GM23338 (cell line): Measurements from ENCODE around the gene DAD1.

Source experiments
- CREB1 ChIP-seq: fragments of 250-450 bp; sonication (Bioruptor Pico); IDR thresholded peaks from 2 replicates; pipeline ENCODE4 v1.5.0; 2020; ENCODE audit warnings: low read depth, mild to moderate bottlenecking, moderate library complexity
- EZH2 ChIP-seq: fragments of 200-600 bp; sonication (generic); IDR thresholded peaks from one replicate; pipeline ENCODE4 v1.8.0; 2017; ENCODE audit warnings: antibody characterized with exemption, mild to moderate bottlenecking, low read depth; ENCODE audit not compliant: unreplicated experiment
- EZH2phosphoT487 ChIP-seq: fragments of 200-600 bp; sonication (generic); IDR thresholded peaks from one replicate; pipeline ENCODE4 v1.8.1; 2018; ENCODE audit warnings: antibody characterized with exemption; ENCODE audit not compliant: unreplicated experiment
- JUNB ChIP-seq: IDR thresholded peaks from one replicate; pipeline ENCODE4 v1.6.1; 2016; ENCODE audit warnings: antibody characterized with exemption; ENCODE audit not compliant: unreplicated experiment
- NANOG ChIP-seq: IDR thresholded peaks from 2 replicates; pipeline ENCODE4 v1.6.1; 2016; ENCODE audit warnings: antibody characterized with exemption, borderline replicate concordance
- POLR2AphosphoS5 ChIP-seq: IDR thresholded peaks from 2 replicates; pipeline ENCODE4 v1.6.1; 2016; ENCODE audit warnings: antibody characterized with exemption, low read depth
- STAT1 ChIP-seq: IDR thresholded peaks from one replicate; pipeline ENCODE4 v1.6.1; 2016; ENCODE audit warnings: antibody characterized with exemption; ENCODE audit not compliant: unreplicated experiment
- ZNF114 ChIP-seq: fragments of 250-450 bp; sonication (Bioruptor Pico); IDR thresholded peaks from 2 replicates; pipeline ENCODE4 v1.5.0; 2020; ENCODE audit warnings: mild to moderate bottlenecking, moderate library complexity
- ZNF331 ChIP-seq: fragments of 250-450 bp; sonication (Bioruptor Pico); IDR thresholded peaks from 2 replicates; pipeline ENCODE4 v1.5.0; 2020; ENCODE audit warnings: low read depth, mild to moderate bottlenecking, moderate library complexity
- TF ChIP-seq, protein P1 (sequence below), 2 experiments: fragments of 200-600 bp in 1 of 2; sonication (generic) in 1 of 2; conservative IDR thresholded peaks; 2 replicates each; pipeline versions ENCODE4 v1.5.1 to v1.6.1; 2016 to 2017; ENCODE audit warnings: antibody characterized with exemption in 2 of 2, low read depth in 2 of 2, mild to moderate bottlenecking in 2 of 2, moderate library complexity in 1 of 2
- TF ChIP-seq, protein P2 (sequence below): IDR thresholded peaks from 2 replicates; pipeline ENCODE4 v1.6.1; 2016; ENCODE audit warnings: antibody characterized with exemption
- TF ChIP-seq, protein P3 (sequence below): IDR thresholded peaks from one replicate; pipeline ENCODE4 v1.6.1; 2018; ENCODE audit warnings: antibody characterized with exemption; ENCODE audit not compliant: unreplicated experiment
- TF ChIP-seq, protein P4 (sequence below): fragments of 250-450 bp; sonication (Bioruptor Pico); IDR thresholded peaks from 2 replicates; pipeline ENCODE4 v1.5.0; 2020; ENCODE audit warnings: mild to moderate bottlenecking, moderate library complexity

DNA sequence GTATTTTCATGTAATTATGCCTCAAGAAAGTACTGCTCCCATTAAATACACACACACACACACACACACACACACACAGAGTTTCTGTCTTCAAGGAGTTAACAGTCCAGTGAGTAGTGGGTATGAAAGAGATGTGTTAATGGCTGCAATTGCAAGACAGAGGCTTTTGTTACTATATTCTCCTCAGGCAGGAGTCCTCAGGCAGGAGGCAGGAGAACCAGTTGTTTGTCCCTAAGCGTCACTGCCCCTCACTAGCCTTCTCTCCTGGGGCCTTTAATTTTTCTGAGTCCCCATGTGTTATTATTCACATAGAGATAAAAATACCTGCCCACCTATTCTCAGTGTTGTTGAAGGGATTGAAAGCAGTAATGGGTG is 31.2 kb downstream of the DAD1 start:
- TF ChIP-seq, protein P1, sequence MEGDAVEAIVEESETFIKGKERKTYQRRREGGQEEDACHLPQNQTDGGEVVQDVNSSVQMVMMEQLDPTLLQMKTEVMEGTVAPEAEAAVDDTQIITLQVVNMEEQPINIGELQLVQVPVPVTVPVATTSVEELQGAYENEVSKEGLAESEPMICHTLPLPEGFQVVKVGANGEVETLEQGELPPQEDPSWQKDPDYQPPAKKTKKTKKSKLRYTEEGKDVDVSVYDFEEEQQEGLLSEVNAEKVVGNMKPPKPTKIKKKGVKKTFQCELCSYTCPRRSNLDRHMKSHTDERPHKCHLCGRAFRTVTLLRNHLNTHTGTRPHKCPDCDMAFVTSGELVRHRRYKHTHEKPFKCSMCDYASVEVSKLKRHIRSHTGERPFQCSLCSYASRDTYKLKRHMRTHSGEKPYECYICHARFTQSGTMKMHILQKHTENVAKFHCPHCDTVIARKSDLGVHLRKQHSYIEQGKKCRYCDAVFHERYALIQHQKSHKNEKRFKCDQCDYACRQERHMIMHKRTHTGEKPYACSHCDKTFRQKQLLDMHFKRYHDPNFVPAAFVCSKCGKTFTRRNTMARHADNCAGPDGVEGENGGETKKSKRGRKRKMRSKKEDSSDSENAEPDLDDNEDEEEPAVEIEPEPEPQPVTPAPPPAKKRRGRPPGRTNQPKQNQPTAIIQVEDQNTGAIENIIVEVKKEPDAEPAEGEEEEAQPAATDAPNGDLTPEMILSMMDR (conservative IDR thresholded peaks at IDR 0.05; ENCODE audit: low read depth in 2 of 2): no peak
- TF ChIP-seq EZH2 (no peak), JUNB (no peak), POLR2AphosphoS5 (no peak), CREB1 (CRISPR knock-in tag) (no peak), EZH2phosphoT487 (no peak), STAT1 (no peak), ZNF331 (CRISPR knock-in tag) (no peak), NANOG (no peak), ZNF114 (no peak)
- TF ChIP-seq, protein P2, sequence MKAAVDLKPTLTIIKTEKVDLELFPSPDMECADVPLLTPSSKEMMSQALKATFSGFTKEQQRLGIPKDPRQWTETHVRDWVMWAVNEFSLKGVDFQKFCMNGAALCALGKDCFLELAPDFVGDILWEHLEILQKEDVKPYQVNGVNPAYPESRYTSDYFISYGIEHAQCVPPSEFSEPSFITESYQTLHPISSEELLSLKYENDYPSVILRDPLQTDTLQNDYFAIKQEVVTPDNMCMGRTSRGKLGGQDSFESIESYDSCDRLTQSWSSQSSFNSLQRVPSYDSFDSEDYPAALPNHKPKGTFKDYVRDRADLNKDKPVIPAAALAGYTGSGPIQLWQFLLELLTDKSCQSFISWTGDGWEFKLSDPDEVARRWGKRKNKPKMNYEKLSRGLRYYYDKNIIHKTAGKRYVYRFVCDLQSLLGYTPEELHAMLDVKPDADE: no peak
- TF ChIP-seq, protein P3, sequence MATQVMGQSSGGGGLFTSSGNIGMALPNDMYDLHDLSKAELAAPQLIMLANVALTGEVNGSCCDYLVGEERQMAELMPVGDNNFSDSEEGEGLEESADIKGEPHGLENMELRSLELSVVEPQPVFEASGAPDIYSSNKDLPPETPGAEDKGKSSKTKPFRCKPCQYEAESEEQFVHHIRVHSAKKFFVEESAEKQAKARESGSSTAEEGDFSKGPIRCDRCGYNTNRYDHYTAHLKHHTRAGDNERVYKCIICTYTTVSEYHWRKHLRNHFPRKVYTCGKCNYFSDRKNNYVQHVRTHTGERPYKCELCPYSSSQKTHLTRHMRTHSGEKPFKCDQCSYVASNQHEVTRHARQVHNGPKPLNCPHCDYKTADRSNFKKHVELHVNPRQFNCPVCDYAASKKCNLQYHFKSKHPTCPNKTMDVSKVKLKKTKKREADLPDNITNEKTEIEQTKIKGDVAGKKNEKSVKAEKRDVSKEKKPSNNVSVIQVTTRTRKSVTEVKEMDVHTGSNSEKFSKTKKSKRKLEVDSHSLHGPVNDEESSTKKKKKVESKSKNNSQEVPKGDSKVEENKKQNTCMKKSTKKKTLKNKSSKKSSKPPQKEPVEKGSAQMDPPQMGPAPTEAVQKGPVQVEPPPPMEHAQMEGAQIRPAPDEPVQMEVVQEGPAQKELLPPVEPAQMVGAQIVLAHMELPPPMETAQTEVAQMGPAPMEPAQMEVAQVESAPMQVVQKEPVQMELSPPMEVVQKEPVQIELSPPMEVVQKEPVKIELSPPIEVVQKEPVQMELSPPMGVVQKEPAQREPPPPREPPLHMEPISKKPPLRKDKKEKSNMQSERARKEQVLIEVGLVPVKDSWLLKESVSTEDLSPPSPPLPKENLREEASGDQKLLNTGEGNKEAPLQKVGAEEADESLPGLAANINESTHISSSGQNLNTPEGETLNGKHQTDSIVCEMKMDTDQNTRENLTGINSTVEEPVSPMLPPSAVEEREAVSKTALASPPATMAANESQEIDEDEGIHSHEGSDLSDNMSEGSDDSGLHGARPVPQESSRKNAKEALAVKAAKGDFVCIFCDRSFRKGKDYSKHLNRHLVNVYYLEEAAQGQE: no peak
- TF ChIP-seq, protein P4, sequence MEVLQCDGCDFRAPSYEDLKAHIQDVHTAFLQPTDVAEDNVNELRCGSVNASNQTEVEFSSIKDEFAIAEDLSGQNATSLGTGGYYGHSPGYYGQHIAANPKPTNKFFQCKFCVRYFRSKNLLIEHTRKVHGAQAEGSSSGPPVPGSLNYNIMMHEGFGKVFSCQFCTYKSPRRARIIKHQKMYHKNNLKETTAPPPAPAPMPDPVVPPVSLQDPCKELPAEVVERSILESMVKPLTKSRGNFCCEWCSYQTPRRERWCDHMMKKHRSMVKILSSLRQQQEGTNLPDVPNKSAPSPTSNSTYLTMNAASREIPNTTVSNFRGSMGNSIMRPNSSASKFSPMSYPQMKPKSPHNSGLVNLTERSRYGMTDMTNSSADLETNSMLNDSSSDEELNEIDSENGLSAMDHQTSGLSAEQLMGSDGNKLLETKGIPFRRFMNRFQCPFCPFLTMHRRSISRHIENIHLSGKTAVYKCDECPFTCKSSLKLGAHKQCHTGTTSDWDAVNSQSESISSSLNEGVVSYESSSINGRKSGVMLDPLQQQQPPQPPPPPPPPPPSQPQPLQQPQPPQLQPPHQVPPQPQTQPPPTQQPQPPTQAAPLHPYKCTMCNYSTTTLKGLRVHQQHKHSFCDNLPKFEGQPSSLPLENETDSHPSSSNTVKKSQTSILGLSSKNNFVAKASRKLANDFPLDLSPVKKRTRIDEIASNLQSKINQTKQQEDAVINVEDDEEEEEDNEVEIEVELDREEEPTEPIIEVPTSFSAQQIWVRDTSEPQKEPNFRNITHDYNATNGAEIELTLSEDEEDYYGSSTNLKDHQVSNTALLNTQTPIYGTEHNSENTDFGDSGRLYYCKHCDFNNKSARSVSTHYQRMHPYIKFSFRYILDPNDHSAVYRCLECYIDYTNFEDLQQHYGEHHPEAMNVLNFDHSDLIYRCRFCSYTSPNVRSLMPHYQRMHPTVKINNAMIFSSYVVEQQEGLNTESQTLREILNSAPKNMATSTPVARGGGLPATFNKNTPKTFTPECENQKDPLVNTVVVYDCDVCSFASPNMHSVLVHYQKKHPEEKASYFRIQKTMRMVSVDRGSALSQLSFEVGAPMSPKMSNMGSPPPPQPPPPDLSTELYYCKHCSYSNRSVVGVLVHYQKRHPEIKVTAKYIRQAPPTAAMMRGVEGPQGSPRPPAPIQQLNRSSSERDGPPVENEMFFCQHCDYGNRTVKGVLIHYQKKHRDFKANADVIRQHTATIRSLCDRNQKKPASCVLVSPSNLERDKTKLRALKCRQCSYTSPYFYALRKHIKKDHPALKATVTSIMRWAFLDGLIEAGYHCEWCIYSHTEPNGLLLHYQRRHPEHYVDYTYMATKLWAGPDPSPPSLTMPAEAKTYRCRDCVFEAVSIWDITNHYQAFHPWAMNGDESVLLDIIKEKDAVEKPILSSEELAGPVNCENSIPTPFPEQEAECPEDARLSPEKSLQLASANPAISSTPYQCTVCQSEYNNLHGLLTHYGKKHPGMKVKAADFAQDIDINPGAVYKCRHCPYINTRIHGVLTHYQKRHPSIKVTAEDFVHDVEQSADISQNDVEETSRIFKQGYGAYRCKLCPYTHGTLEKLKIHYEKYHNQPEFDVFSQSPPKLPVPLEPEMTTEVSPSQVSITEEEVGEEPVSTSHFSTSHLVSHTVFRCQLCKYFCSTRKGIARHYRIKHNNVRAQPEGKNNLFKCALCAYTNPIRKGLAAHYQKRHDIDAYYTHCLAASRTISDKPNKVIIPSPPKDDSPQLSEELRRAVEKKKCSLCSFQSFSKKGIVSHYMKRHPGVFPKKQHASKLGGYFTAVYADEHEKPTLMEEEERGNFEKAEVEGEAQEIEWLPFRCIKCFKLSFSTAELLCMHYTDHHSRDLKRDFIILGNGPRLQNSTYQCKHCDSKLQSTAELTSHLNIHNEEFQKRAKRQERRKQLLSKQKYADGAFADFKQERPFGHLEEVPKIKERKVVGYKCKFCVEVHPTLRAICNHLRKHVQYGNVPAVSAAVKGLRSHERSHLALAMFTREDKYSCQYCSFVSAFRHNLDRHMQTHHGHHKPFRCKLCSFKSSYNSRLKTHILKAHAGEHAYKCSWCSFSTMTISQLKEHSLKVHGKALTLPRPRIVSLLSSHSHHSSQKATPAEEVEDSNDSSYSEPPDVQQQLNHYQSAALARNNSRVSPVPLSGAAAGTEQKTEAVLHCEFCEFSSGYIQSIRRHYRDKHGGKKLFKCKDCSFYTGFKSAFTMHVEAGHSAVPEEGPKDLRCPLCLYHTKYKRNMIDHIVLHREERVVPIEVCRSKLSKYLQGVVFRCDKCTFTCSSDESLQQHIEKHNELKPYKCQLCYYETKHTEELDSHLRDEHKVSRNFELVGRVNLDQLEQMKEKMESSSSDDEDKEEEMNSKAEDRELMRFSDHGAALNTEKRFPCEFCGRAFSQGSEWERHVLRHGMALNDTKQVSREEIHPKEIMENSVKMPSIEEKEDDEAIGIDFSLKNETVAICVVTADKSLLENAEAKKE (CRISPR knock-in tag): no peak
